GM08714 (cell line): ENCODE data around the gene CPNE5.

ENCODE experiments used
- H3K4me3 ChIP-seq: fragments of 200-500 bp; sonication (Bioruptor generic); 2 replicates; pipeline ENCODE4 v1.5.1; 2014; ENCODE audit warnings: mild to moderate bottlenecking, low read length, inconsistent platforms
- ZNF274 ChIP-seq: IDR thresholded peaks from 2 replicates; pipeline ENCODE4 v1.6.1; 2012; ENCODE audit warnings: mild to moderate bottlenecking, low read depth, low read length

The CPNE5 gene

DNA sequence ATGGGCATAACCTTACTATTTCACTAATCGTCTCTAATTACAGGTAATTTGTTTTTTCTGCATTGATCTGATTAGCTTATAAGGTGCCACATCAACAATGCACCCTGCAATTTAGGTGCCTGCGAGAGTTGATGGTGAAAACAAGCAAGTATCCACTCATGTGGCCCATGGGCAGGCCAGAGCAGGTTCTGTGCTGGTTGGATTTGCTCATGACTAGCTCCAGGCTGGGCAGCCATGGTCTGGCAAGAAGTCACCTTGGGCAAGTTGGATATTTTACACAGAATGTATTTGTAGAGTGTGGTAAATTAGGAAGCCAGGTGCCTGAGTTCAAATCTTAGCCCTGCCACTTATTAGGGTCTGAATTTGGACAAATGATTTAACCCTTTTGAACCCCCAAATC is 116.4 kb downstream of the CPNE5 start:
- TF ChIP-seq ZNF274, result no peak

DNA sequence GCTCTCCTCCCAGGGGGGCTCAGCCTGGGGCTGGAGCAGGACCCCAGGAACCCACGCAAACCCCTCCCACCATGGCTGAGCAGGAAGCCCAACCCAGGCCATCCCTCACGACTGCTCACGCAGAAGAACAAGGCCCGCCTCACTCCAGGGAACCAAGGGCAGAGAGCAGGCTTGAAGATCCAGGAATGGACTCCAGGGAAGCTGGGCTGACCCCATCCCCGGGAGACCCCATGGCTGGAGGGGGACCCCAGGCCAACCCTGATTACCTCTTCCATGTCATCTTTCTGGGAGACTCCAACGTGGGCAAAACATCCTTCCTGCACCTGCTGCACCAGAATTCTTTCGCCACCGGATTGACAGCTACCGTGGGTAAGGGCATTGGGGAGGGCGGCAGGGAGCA is 116.9 kb downstream of the CPNE5 start:
- no peak for TF ChIP-seq ZNF274
- H3K4me3 ChIP-seq, result no peak overlapping the region

More for the DNA sequence above, 116.4 kb downstream of the CPNE5 start:
- H3K4me3 ChIP-seq, result no peak overlapping the region

GRCh38 chr6:36721369-36722140 is 117.7 kb downstream of the CPNE5 start:
- no peak for TF ChIP-seq ZNF274
- H3K4me3 ChIP-seq, result no peak overlapping the region

- TF ChIP-seq ZNF274, result no peak
Observed at GRCh38 chr6:36720251-36721141, 118.7 kb downstream of the CPNE5 start.

DNA sequence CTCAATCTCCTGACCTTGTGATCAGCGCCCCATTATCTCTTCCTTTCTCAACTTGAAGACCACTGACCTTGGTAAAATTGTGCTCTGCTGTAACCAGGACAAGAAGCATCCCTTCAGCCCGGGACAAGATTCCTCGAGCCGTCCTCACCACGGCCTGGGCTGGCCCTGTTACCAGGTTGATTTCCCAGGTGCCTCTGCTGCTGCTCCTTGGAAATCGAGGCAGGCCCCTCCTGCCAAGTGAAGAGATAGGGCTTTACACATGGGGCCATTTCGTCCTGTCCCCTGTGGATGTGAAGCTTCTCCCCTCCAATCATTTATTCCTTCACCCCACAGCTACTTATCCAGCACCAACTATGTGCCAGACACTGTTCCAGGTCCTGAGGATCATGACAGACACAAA is 120.1 kb downstream of the CPNE5 start:
- H3K4me3 ChIP-seq, result no peak overlapping the region
- no peak for TF ChIP-seq ZNF274

More at GRCh38 chr6:36720251-36721141, 118.7 kb downstream of the CPNE5 start:
- no peak overlapping the region for H3K4me3 ChIP-seq

GRCh38 chr6:36718560-36718959 is 120.7 kb downstream of the CPNE5 start:
- no peak for TF ChIP-seq ZNF274
- no peak overlapping the region for H3K4me3 ChIP-seq

GRCh38 chr6:36717871-36718540 is 121.2 kb downstream of the CPNE5 start:
- TF ChIP-seq ZNF274, result no peak
- H3K4me3 ChIP-seq, result no peak overlapping the region

GRCh38 chr6:36717231-36717825 is 121.9 kb downstream of the CPNE5 start:
- H3K4me3 ChIP-seq, result no peak overlapping the region
- no peak for TF ChIP-seq ZNF274

GRCh38 chr6:36716476-36717093 is 122.7 kb downstream of the CPNE5 start:
- no peak for TF ChIP-seq ZNF274

GRCh38 chr6:36715469-36715868 is 123.8 kb downstream of the CPNE5 start:
- no peak for TF ChIP-seq ZNF274
- no peak overlapping the region for H3K4me3 ChIP-seq

More at GRCh38 chr6:36716476-36717093, 122.7 kb downstream of the CPNE5 start:
- no peak overlapping the region for H3K4me3 ChIP-seq

GRCh38 chr6:36714511-36714910 is 124.7 kb downstream of the CPNE5 start:
- no peak overlapping the region for H3K4me3 ChIP-seq
- no peak for TF ChIP-seq ZNF274

GRCh38 chr6:36713846-36714245 is 125.4 kb downstream of the CPNE5 start:
- no peak overlapping the region for H3K4me3 ChIP-seq
- TF ChIP-seq ZNF274, result no peak

DNA sequence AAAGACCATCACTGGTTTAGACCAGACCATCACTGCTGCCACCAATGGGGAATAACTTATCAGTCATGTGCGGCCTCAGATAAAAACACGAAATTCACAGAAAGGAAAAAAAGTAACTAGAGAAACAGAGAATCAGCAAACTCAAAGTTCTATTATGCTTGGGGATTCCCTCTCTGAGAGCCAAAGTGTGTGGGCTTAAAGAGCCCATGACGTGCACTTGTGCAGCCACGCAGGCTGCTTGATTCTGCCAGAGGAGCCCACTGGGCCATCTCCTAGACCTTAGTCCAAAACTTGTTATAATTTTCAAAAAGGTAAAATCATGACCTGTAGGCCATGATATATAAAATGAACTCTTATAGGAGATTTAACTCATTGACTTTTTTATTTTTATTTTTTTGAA is 126.4 kb downstream of the CPNE5 start:
- no peak for TF ChIP-seq ZNF274
- H3K4me3 ChIP-seq, result no peak overlapping the region
